Right atrium auricular region (tissue), 2 donors: Measurements from ENCODE around the gene ZNF232. TPM values are rescaled to one million over a fixed set of nuclear protein-coding genes. Genes with fewer than 3 reads are reported as not detected.
"Not testable (repeated sequence)": the region's sequence is repeated elsewhere in the genome, so short reads cannot be mapped to it uniquely, and the experiment has no call there.

Experiments used
- DNase-seq: peaks from one replicate; pipeline ENCODE4 v3.0.0-alpha.2; 2019; ENCODE audit warnings: low spot score
- H3K27ac ChIP-seq, 2 donors: fragments of 200-600 bp; sonication (generic); 1 replicate in 1 of 2; 2 replicates in 1 of 2; pipeline ENCODE4 v1.5.1; 2016 to 2019
- H3K27me3 ChIP-seq, 2 donors: fragments of 200-600 bp; sonication (generic); one replicate each; pipeline versions ENCODE4 v1.5.1 to v1.6.0; 2017 to 2019
- H3K36me3 ChIP-seq: fragments of 200-600 bp; sonication (generic); one replicate; pipeline ENCODE4 v1.5.1; 2016
- H3K4me1 ChIP-seq, 2 donors: fragments of 200-600 bp; sonication (generic); one replicate each; pipeline versions ENCODE4 v1.5.1 to v1.6.0; 2017 to 2019
- H3K4me3 ChIP-seq, 2 donors: fragments of 200-600 bp; sonication (generic); 1 replicate in 1 of 2; 2 replicates in 1 of 2; pipeline ENCODE4 v1.5.1; 2017 to 2019; ENCODE audit warnings: mild to moderate bottlenecking in 1 of 2, moderate library complexity in 1 of 2
- H3K9me3 ChIP-seq, 2 donors: fragments of 200-600 bp; sonication (generic); one replicate each; pipeline ENCODE4 v1.5.1; 2019
- total RNA-seq, 2 donors: library from RNA; depleted of rRNA; stranded (reverse); fragments of >200 nt; gene quantifications; one replicate each; pipeline ENCODE4 v1.1.0, GENCODE V29; 2016
- TF ChIP-seq, protein P1 (sequence below), 2 donors: fragments of 200-600 bp; sonication (generic); IDR thresholded peaks; one replicate each; pipeline ENCODE4 v1.5.1; 2019; ENCODE audit warnings: antibody characterized with exemption in 2 of 2

The ZNF232 gene
- total RNA-seq, 2 donors from 2014 or later = 2.7 to 5.6 TPM

GRCh38 chr17:5135726-5136579 is 24.3 kb upstream of the ZNF232 start:
- Histone ChIP-seq H3K4me3 (no peak overlapping the region), H3K9me3 (no peaks in the 10 kb centered on the region), H3K36me3 (no peaks in the 10 kb centered on the region), H3K27me3 (no peaks in the 10 kb centered on the region), H3K27ac (no peak overlapping the region), H3K4me1 (no peaks in the 10 kb centered on the region)
- TF ChIP-seq, protein P1, sequence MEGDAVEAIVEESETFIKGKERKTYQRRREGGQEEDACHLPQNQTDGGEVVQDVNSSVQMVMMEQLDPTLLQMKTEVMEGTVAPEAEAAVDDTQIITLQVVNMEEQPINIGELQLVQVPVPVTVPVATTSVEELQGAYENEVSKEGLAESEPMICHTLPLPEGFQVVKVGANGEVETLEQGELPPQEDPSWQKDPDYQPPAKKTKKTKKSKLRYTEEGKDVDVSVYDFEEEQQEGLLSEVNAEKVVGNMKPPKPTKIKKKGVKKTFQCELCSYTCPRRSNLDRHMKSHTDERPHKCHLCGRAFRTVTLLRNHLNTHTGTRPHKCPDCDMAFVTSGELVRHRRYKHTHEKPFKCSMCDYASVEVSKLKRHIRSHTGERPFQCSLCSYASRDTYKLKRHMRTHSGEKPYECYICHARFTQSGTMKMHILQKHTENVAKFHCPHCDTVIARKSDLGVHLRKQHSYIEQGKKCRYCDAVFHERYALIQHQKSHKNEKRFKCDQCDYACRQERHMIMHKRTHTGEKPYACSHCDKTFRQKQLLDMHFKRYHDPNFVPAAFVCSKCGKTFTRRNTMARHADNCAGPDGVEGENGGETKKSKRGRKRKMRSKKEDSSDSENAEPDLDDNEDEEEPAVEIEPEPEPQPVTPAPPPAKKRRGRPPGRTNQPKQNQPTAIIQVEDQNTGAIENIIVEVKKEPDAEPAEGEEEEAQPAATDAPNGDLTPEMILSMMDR (IDR thresholded peaks at IDR 0.05) = no peak
- peak; percentile 50 for DNase-seq

- H3K4me1 ChIP-seq, H3K36me3 ChIP-seq, H3K27ac ChIP-seq, DNase-seq, H3K9me3 ChIP-seq, H3K4me3 ChIP-seq, H3K27me3 ChIP-seq: not testable (repeated sequence)
These were observed 23.5 kb upstream of the ZNF232 start for GRCh38 chr17:5135131-5135712.

DNA sequence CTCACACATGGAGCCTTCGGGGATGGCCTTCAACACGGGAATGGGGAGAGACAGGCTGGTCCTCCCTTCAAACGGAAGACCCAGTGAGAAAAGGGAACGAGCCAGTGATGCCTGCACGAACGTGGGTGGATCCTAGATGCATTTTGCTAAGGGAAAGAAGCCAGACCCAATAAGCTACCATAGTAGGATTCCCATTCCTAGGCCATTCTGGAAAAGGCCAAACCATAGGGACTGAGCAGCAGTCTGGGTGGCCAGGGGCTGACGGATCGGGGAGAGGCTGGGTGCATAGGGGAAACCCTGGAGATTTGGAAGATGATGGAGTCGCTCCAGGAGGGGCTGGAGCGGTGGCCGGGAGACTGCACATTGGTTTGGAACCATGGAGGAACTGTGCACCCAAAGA is 22.9 kb upstream of the ZNF232 start:
- not testable (repeated sequence) for H3K36me3 ChIP-seq, H3K9me3 ChIP-seq, H3K4me3 ChIP-seq, H3K27me3 ChIP-seq, H3K27ac ChIP-seq, H3K4me1 ChIP-seq
- DNase-seq = peak; percentile 11

DNA sequence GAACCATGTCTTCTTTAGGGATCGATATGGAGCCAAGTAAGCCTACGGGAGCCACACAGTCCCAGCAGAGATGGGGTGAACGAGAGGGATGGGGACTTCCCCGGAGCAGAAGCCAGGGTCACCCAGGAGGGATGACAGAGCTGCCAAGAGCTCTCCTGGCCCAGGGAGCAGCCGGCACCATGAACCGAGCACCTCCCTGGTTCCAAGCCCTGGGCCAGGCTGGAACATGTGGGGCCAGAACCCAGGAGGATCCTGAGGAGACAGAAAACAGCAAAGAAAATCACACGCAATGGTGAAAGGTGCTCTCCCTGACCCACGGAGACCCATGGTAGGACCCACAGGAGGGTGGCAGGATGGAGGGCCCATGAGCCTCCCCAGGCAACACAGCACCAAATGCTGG is 22.3 kb upstream of the ZNF232 start:
- H3K4me1 ChIP-seq, H3K36me3 ChIP-seq, H3K27me3 ChIP-seq, H3K27ac ChIP-seq, H3K9me3 ChIP-seq, H3K4me3 ChIP-seq: not testable (repeated sequence)
- peak; percentile 48 for DNase-seq

DNA sequence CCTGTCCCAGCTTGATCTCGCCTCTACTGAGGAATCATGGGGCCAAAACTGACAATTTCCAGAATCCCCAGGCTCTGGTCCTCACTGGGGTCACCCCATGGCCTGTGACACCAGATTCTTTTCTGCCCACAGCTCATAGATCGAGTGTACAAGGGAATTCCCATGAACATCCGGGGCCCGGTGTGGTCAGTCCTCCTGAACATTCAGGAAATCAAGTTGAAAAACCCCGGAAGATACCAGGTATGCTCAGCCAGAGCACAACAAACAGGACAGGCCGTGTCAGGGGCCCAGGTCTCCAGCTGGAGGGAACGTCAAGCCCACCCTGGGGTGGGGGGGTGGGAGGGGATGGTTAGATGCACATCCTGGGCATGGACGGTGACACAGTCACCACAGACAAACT is 21.6 kb upstream of the ZNF232 start:
- no peak for DNase-seq
- no peaks in the 10 kb centered on the region for H3K4me1 ChIP-seq
- TF ChIP-seq, protein P1 (IDR thresholded peaks at IDR 0.05) = no peak
- H3K9me3 ChIP-seq = no peaks in the 10 kb centered on the region
- no peak overlapping the region for H3K4me3 ChIP-seq
- H3K27ac ChIP-seq = no peak overlapping the region
- no peaks in the 10 kb centered on the region for H3K27me3 ChIP-seq
- H3K36me3 ChIP-seq = no peaks in the 10 kb centered on the region

DNA sequence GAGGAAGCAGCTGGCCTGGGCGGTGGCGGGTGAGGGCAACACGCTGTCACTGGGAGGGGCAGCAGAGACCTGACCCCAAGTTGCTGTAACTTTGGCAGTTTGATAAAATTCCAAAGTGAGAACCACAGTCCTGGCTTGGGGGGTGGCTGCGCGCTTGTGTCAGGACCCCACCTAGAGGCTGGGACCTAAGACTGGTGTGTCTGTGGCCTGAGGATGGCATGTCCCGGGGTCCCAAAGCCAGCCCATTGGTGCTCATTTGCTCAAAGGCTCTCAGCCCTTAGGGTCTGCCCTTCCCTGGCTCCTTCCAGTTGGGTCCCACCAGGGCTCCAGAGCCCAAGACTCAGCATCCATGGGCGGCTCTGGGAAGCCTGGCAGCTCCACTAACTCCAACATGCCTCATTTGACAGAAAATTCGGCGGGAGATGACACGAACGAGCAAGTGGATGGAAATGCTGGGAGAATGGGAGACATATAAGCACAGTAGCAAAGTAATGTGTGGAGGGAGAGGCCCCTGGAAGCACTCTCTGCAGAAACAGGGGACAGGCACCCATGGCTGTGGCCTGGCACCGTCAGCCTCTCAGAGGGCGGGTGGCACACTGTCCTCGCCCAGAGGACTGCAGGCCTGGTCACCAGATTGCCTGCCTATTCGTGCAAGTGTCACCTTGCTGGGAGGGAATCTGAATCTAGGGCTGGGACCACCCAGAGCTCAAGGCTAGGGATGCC is 21.0 kb upstream of the ZNF232 start:
- H3K27me3 ChIP-seq = not testable (repeated sequence)

GRCh38 chr17:5131799-5132502 is 20.3 kb upstream of the ZNF232 start:
- H3K27ac ChIP-seq, H3K36me3 ChIP-seq, H3K9me3 ChIP-seq, H3K4me1 ChIP-seq, H3K4me3 ChIP-seq, H3K27me3 ChIP-seq: not testable (repeated sequence)
- peak; percentile 28 for DNase-seq

More for the DNA sequence above, 21.0 kb upstream of the ZNF232 start:
- peak; percentile 52 for DNase-seq
- H3K9me3 ChIP-seq, H3K4me1 ChIP-seq, H3K4me3 ChIP-seq, H3K36me3 ChIP-seq, H3K27ac ChIP-seq: not testable (repeated sequence)

DNA sequence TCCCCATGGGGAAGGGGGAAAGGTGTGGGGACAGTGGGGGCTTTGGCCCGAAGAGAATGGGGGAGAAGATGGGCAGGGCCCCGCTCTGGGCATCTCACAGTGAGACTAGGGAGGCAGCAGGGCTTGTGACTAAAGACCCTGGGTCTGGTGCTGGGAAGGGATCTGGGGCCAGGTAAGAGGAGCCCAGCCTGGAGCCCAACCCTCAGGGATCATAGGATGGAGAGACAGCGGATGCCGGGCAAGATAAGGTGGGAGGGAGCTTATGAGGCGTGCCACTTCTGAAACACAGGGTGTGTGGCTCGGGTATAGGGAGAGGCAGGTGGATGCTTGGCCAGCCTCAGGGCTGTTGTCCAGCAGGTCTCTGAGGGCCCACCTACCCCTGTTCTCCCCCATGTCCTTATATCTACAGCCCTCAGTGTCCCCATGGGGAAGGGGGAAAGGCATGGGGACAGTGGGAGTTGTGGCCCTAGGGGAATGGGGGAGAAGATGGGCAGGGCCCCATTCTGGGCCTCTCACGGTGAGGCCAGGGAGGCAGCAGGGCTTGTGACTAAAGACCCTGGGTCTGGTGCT is 19.6 kb upstream of the ZNF232 start:
- TF ChIP-seq, protein P1 (IDR thresholded peaks at IDR 0.05) = no peak
- no peaks in the 10 kb centered on the region for H3K36me3 ChIP-seq
- no peak overlapping the region for H3K4me3 ChIP-seq
- H3K9me3 ChIP-seq = no peaks in the 10 kb centered on the region
- H3K27ac ChIP-seq = no peak overlapping the region
- no peaks in the 10 kb centered on the region for H3K27me3 ChIP-seq
- no peaks in the 10 kb centered on the region for H3K4me1 ChIP-seq
- no peak for DNase-seq

DNA sequence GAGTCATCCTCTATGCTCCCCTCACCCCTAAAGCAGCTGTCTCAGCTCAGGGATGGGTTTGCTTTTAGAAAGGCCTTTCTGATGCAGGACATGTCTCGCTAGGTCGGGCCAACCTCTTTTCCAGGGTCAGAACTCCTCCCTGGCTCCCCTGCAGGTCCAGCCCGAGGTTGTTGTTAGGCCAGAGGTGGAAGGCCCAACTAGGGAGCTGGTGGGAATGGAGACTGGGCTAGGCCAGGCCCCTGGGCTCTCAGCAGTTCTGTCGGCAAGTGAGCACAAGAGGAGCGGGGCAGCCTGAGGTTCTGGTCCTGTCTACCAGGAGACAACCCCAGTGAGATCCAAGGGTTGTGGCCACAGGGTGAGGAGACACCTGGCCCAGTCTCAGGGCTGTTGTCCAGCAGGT is 19.0 kb upstream of the ZNF232 start:
- not testable (repeated sequence) for H3K27me3 ChIP-seq, H3K36me3 ChIP-seq, H3K4me1 ChIP-seq, H3K27ac ChIP-seq, H3K4me3 ChIP-seq, H3K9me3 ChIP-seq
- DNase-seq = peak; percentile 36

DNA sequence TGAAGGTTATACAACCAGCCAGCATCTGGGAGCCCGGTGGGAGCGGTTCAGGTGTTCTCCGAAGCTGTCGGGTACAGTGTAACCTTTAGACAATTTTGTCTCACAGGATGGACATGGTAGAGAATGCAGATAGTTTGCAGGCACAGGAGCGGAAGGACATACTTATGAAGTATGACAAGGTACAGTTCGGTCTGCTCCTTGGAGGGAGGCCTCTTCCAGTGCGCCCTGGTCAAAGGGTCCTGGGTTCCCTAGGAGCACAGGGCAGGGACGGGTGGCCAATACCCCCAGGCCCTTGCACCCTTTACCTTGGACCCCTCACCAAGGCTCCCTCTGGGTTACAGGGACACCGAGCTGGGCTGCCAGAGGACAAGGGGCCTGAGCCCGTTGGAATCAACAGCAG is 18.6 kb upstream of the ZNF232 start:
- H3K36me3 ChIP-seq, H3K27me3 ChIP-seq, H3K4me3 ChIP-seq, H3K9me3 ChIP-seq, H3K4me1 ChIP-seq, H3K27ac ChIP-seq, DNase-seq: not testable (repeated sequence)

DNA sequence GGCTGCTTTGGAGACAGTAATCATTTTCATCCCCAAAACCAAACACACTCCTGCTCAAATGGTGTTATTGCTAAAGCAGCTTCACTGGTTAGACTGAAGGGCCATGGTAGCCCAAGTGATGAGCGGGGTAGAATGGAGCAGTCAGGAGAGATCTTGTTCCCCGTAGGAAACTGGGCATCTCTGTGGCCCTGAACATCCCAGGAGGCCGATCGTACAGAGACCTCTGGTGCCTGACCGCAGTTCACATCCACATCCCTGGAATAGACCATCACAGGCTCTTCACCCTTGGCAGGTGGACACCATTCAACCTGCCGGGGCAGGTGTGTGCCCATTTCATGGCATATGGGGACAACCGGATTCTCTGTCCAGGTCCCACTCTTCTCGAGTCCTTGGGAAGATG is 18.1 kb upstream of the ZNF232 start:
- DNase-seq = peak; percentile 46
- H3K27ac ChIP-seq, H3K4me3 ChIP-seq, H3K27me3 ChIP-seq, H3K4me1 ChIP-seq, H3K9me3 ChIP-seq, H3K36me3 ChIP-seq: not testable (repeated sequence)
